HepG2 (cell line): ENCODE results near the gene NEDD4L. TPM values are rescaled to one million over a fixed set of nuclear protein-coding genes. Genes with fewer than 3 reads are reported as not detected.
A peak's percentile ranks its signal among the peaks of the same experiment; 100 is the strongest.

Experiments used
- ATAC-seq: fragments of 200-7000 bp; cut with Tn5 transposase; 3 replicates; pipeline ENCODE4 v1.9.1; 2020; ENCODE audit warnings: mild to moderate bottlenecking, moderate library complexity
- BruUV-seq: library from RNA; stranded (reverse); fragments of 400-500 nt; replicated peaks from 2 replicates; lab custom pipeline; 2021; lab: Mats Ljungman, UMichigan
- CTCF ChIA-PET: fragments of 300-600 bp; formaldehyde crosslinking; extraction: SDS; loops from one replicate; lab custom pipeline; 2021; ENCODE audit warnings: low total read pairs, inconsistent platforms, low intra/inter-chr PET ratio; lab: Yijun Ruan, JAX
- POLR2A ChIA-PET: fragments of 350-600 bp; sonication (Branson Sonifier 250); formaldehyde crosslinking; loops from one replicate; lab custom pipeline; 2020; ENCODE audit warnings: antibody characterized with exemption, inconsistent platforms; lab: Yijun Ruan, JAX
- DNase-seq: peaks from one replicate; pipeline ENCODE4 v3.0.0-alpha.2; 2015; ENCODE audit warnings: low spot score
- FAIRE-seq: peaks from 3 replicates; lab custom pipeline; 2011; peaks lifted over from hg19 to GRCh38; lab: Jason Lieb, UNC
- H2AFZ ChIP-seq: one replicate; pipeline ENCODE4 v1.6.1; 2011; ENCODE audit warnings: low read length, inconsistent platforms
- H3K27ac ChIP-seq: fragments of 300-600 bp; 3 replicates; pipeline ENCODE4 v1.8.0; 2011; ENCODE audit warnings: mixed run types, mild to moderate bottlenecking, mixed read lengths, low read length, inconsistent platforms; ENCODE audit not compliant: insufficient read depth; ENCODE audit errors: extremely low read length
- H3K27me3 ChIP-seq, 2 experiments: fragments of 200-600 bp in 1 of 2; 2 replicates in 1 of 2; 3 replicates in 1 of 2; pipeline versions ENCODE4 v1.6.0 to v1.8.0; 2011; ENCODE audit warnings: low read length in 2 of 2, mild to moderate bottlenecking in 2 of 2, moderate library complexity in 2 of 2, inconsistent platforms in 1 of 2; ENCODE audit not compliant: insufficient read depth in 2 of 2, control insufficient read depth in 1 of 2
- H3K36me3 ChIP-seq, 2 experiments: fragments of 200-600 bp in 1 of 2; replicated peaks in 1 of 2; 2 replicates in 1 of 2; 3 replicates in 1 of 2; pipeline versions ENCODE4 v1.5.1 to v1.8.0; 2011; ENCODE audit warnings: low read length in 2 of 2, inconsistent platforms in 1 of 2; ENCODE audit not compliant: insufficient read depth in 2 of 2, control insufficient read depth in 1 of 2
- H3K4me1 ChIP-seq: 2 replicates; pipeline ENCODE4 v1.5.1; 2012; ENCODE audit warnings: low read length, inconsistent platforms; ENCODE audit not compliant: insufficient read depth
- H3K4me2 ChIP-seq: 2 replicates; pipeline ENCODE4 v1.6.0; 2011; ENCODE audit warnings: low read depth, low read length, inconsistent platforms
- H3K4me3 ChIP-seq, 3 experiments: fragments of 200-600 bp in 1 of 3; sonication (generic), shearing (Covaris generic) in 1 of 3; replicated peaks in 1 of 3; 2 replicates each; pipeline ENCODE4 v1.5.1; 2011 to 2016; ENCODE audit warnings: low read length in 3 of 3, inconsistent platforms in 2 of 3, low read depth in 2 of 3, mild to moderate bottlenecking in 2 of 3, control low read depth in 1 of 3, mixed read lengths in 1 of 3; ENCODE audit not compliant: insufficient read depth in 1 of 3
- H3K79me2 ChIP-seq: one replicate; pipeline ENCODE4 v1.6.1; 2011; ENCODE audit warnings: low read length, inconsistent platforms; ENCODE audit not compliant: insufficient read depth
- H3K9ac ChIP-seq: 2 replicates; pipeline ENCODE4 v1.6.0; 2011; ENCODE audit warnings: mild to moderate bottlenecking, low read depth, low read length, inconsistent platforms; ENCODE audit not compliant: insufficient read depth
- H3K9me3 ChIP-seq: 2 replicates; pipeline ENCODE4 v1.5.1; 2012; ENCODE audit warnings: mild to moderate bottlenecking, low read length
- H4K20me1 ChIP-seq: 2 replicates; pipeline ENCODE4 v1.6.0; 2011; ENCODE audit warnings: inconsistent platforms, mild to moderate bottlenecking, low read length, moderate library complexity; ENCODE audit not compliant: insufficient read depth
- ETV6 ChIP-seq: sonication (generic); formaldehyde crosslinking; conservative IDR thresholded peaks from 2 replicates; pipeline ENCODE4 v1.4.0; 2020; ENCODE audit warnings: missing genetic modification reagents
- GZF1 ChIP-seq: sonication (generic); formaldehyde crosslinking; IDR thresholded peaks from 2 replicates; pipeline ENCODE4 v1.5.1; 2020; ENCODE audit warnings: mild to moderate bottlenecking, missing genetic modification reagents
- HNRNPK ChIP-seq: fragments of 200-400 bp; formaldehyde crosslinking; IDR thresholded peaks from 2 replicates; pipeline ENCODE4 v1.6.1; 2018; ENCODE audit warnings: low read length, low read depth, moderate library complexity, mild to moderate bottlenecking; ENCODE audit not compliant: poor library complexity, severe bottlenecking
- ISX ChIP-seq: sonication (generic); formaldehyde crosslinking; conservative IDR thresholded peaks from 2 replicates; pipeline ENCODE4 v1.5.0; 2020; ENCODE audit warnings: missing genetic modification reagents
- KDM5A ChIP-seq: fragments of 200-600 bp; sonication (generic); IDR thresholded peaks from 2 replicates; pipeline ENCODE4 v1.7.0; 2018; ENCODE audit warnings: antibody characterized with exemption, mild to moderate bottlenecking, low read length, borderline replicate concordance
- NFIC ChIP-seq: IDR thresholded peaks from 2 replicates; pipeline ENCODE4 v1.6.1; 2012; ENCODE audit warnings: mild to moderate bottlenecking, low read length, inconsistent platforms
- PITX1 ChIP-seq: sonication (generic); formaldehyde crosslinking; IDR thresholded peaks from 2 replicates; pipeline ENCODE4 v1.5.1; 2020; ENCODE audit warnings: mild to moderate bottlenecking, missing genetic modification reagents
- POGZ ChIP-seq: sonication (generic); formaldehyde crosslinking; IDR thresholded peaks from 2 replicates; pipeline ENCODE4 v1.4.0; 2020; ENCODE audit warnings: mild to moderate bottlenecking, missing genetic modification reagents
- PRPF4 ChIP-seq: fragments of 200-400 bp; formaldehyde crosslinking; IDR thresholded peaks from 2 replicates; pipeline ENCODE4 v1.6.1; 2016; ENCODE audit warnings: low read length, low read depth; ENCODE audit not compliant: poor library complexity, severe bottlenecking
- RBAK ChIP-seq: sonication (generic); formaldehyde crosslinking; IDR thresholded peaks from 2 replicates; pipeline ENCODE4 v1.5.1; 2020; ENCODE audit warnings: mild to moderate bottlenecking, missing genetic modification reagents
- RFXANK ChIP-seq: IDR thresholded peaks from 2 replicates; pipeline ENCODE4 v1.6.1; 2016
- RNF2 ChIP-seq: fragments of 450-650 bp; conservative IDR thresholded peaks from 2 replicates; pipeline ENCODE4 v1.6.1; 2016; ENCODE audit warnings: low read depth
- ZBTB42 ChIP-seq: sonication (generic); formaldehyde crosslinking; IDR thresholded peaks from 2 replicates; pipeline ENCODE4 v1.5.0; 2020; ENCODE audit warnings: mild to moderate bottlenecking, missing genetic modification reagents
- ZNF446 ChIP-seq: sonication (generic); formaldehyde crosslinking; IDR thresholded peaks from 2 replicates; pipeline ENCODE4 v1.5.0; 2020; ENCODE audit warnings: mild to moderate bottlenecking, missing genetic modification reagents
- ZNF703 ChIP-seq: sonication (generic); formaldehyde crosslinking; IDR thresholded peaks from 2 replicates; pipeline ENCODE4 v1.5.1; 2020; ENCODE audit warnings: missing genetic modification reagents, mild to moderate bottlenecking, moderate library complexity, borderline replicate concordance
- ZNF883 ChIP-seq: sonication (generic); formaldehyde crosslinking; IDR thresholded peaks from 2 replicates; pipeline ENCODE4 v1.5.1; 2020; ENCODE audit warnings: mild to moderate bottlenecking, missing genetic modification reagents; ENCODE audit errors: not compliant biosample characterization
- WGBS: methylation state at CpG from one replicate; pipeline ENCODE4 v1.1.6; 2017; ENCODE audit warnings: low lambda C conversion rate; 5-methylcytosine and 5-hydroxymethylcytosine counted together
- in situ Hi-C: cut with HindIII; loops from 2 replicates; pipeline ENCODE4 v1.10.0; 2017; ENCODE audit warnings: low pct_unique_long_range_greater_than_20kb; ENCODE audit not compliant: extremely low pct_ligation_motif_present
- intact Hi-C: fragments of 100-400 bp; cut with micrococcal nuclease; formaldehyde crosslinking; loops from one replicate; pipeline ENCODE4 v1.10.0; 2022; ENCODE audit not compliant: unreplicated experiment
- polyA plus RNA-seq, 8 experiments: library from polyadenylated mRNA; depleted of rRNA in 3 of 8; stranded (reverse) in 7 of 8; unstranded in 1 of 8; fragments of >200 nt; fragmentation: Illumina TruSeq in 4 of 8; extraction: Trizol in 4 of 8; gene quantifications; 2 replicates each; pipeline versions ENCODE4 v1.2.1 to v1.2.3, GENCODE V29; 2011 to 2016; ENCODE audit warnings: low read depth in 4 of 8, missing spikeins in 1 of 8, mixed read lengths in 1 of 8; ENCODE audit not compliant: insufficient read depth in 1 of 8
- total RNA-seq, 5 experiments: library from RNA; depleted of rRNA; stranded (reverse); fragments of >200 nt; fragmentation: Illumina TruSeq; extraction: Trizol; gene quantifications; 2 replicates each; pipeline ENCODE4 v1.2.3, GENCODE V29; 2016; ENCODE audit warnings: low read depth in 1 of 5
- TF ChIP-seq, protein P1 (sequence below): sonication (generic); formaldehyde crosslinking; IDR thresholded peaks from 2 replicates; pipeline ENCODE4 v1.4.0; 2020; ENCODE audit warnings: low read depth, missing genetic modification reagents
- TF ChIP-seq, protein P2 (sequence below): sonication (generic); formaldehyde crosslinking; IDR thresholded peaks from 2 replicates; pipeline ENCODE4 v1.4.0; 2020; ENCODE audit warnings: mild to moderate bottlenecking, missing genetic modification reagents, borderline replicate concordance
- TF ChIP-seq, protein P3 (sequence below): sonication (generic); formaldehyde crosslinking; IDR thresholded peaks from 2 replicates; pipeline ENCODE4 v1.5.0; 2020; ENCODE audit warnings: missing genetic modification reagents

The NEDD4L gene
- total and polyA plus RNA-seq, 2 of the 13 experiments (the other 11 are each of a cell fraction or from before 2014, with no cell fraction given): 168 to 390 TPM

DNA sequence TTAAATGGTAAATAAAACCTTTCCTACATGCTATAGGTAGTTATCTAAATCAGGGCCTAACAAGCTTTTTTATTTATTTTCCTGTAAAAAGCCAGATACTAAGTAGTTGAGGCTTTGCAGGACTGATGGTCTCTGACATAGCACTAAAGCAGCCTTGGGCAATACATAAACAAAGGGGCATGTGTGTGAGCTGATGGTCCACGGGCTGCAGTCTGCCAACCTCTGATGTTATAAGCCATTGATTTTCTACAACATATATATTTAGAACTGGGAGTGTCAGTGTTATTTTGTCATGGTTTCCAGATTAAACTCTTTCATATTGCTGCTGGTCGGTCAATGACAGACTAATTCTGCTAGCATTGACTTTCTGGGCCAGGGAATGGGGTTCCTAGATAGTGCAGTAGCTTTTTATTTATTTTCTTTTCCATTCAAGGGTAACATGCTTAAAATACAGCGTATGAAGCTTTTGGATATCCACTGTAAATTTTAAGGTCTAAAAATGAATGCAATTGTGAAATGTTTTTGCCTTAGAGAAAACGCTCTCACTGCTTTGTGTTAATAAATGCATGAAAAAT is 134.0 kb downstream of the NEDD4L start (continued):
- TF ChIP-seq PRPF4 (no peak), ZNF883 (CRISPR knock-in tag) (no peak), PITX1 (CRISPR knock-in tag) (no peak), HNRNPK (no peak), POGZ (CRISPR knock-in tag) (no peak), RBAK (no peak), ZBTB42 (CRISPR knock-in tag) (no peak), RNF2 (no peak), NFIC (no peak)
- TF ChIP-seq, protein P1, sequence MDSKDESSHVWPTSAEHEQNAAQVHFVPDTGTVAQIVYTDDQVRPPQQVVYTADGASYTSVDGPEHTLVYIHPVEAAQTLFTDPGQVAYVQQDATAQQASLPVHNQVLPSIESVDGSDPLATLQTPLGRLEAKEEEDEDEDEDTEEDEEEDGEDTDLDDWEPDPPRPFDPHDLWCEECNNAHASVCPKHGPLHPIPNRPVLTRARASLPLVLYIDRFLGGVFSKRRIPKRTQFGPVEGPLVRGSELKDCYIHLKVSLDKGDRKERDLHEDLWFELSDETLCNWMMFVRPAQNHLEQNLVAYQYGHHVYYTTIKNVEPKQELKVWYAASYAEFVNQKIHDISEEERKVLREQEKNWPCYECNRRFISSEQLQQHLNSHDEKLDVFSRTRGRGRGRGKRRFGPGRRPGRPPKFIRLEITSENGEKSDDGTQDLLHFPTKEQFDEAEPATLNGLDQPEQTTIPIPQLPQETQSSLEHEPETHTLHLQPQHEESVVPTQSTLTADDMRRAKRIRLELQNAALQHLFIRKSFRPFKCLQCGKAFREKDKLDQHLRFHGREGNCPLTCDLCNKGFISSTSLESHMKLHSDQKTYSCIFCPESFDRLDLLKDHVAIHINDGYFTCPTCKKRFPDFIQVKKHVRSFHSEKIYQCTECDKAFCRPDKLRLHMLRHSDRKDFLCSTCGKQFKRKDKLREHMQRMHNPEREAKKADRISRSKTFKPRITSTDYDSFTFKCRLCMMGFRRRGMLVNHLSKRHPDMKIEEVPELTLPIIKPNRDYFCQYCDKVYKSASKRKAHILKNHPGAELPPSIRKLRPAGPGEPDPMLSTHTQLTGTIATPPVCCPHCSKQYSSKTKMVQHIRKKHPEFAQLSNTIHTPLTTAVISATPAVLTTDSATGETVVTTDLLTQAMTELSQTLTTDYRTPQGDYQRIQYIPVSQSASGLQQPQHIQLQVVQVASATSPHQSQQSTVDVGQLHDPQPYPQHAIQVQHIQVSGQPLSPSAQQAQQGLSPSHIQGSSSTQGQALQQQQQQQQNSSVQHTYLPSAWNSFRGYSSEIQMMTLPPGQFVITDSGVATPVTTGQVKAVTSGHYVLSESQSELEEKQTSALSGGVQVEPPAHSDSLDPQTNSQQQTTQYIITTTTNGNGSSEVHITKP (CRISPR knock-in tag): no peak

DNA sequence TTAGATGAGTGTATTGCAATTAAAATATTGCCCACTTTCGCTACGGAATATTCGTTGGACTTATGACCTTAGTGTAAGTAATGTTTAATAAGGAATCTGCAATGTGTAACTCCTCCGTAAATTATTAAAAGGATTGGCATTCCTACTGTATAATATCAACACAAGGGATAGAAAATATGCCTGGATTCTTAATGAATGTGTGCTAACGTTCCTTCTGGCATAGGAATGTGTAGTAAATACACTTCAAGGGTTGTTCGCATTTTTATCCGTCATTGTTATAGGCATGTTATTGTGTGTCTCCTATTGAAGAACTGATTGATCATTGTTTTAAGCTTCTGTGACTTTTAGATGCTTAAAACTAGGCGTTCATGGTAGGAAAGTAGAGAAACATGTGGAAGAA is 134.5 kb downstream of the NEDD4L start:
- TF ChIP-seq, protein P2, sequence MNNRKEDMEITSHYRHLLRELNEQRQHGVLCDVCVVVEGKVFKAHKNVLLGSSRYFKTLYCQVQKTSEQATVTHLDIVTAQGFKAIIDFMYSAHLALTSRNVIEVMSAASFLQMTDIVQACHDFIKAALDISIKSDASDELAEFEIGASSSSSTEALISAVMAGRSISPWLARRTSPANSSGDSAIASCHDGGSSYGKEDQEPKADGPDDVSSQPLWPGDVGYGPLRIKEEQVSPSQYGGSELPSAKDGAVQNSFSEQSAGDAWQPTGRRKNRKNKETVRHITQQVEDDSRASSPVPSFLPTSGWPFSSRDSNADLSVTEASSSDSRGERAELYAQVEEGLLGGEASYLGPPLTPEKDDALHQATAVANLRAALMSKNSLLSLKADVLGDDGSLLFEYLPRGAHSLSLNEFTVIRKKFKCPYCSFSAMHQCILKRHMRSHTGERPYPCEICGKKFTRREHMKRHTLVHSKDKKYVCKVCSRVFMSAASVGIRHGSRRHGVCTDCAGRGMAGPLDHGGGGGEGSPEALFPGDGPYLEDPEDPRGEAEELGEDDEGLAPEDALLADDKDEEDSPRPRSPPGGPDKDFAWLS (CRISPR knock-in tag): no peak
- TF ChIP-seq ZNF703 (CRISPR knock-in tag): no peak
- no peak for TF ChIP-seq ETV6
- no peak for TF ChIP-seq ZNF446 (CRISPR knock-in tag)
- no peak for TF ChIP-seq RFXANK (CRISPR knock-in tag)
- TF ChIP-seq, protein P3, sequence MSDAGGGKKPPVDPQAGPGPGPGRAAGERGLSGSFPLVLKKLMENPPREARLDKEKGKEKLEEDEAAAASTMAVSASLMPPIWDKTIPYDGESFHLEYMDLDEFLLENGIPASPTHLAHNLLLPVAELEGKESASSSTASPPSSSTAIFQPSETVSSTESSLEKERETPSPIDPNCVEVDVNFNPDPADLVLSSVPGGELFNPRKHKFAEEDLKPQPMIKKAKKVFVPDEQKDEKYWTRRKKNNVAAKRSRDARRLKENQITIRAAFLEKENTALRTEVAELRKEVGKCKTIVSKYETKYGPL (CRISPR knock-in tag): no peak
- TF ChIP-seq GZF1: no peak
- TF ChIP-seq ISX (CRISPR knock-in tag): no peak
- TF ChIP-seq KDM5A: no peak
- ChIA-PET CTCF (no interaction called here), POLR2A (no interaction called here)
- WGBS: 52% methylated on average over 8 of the region's 8 CpGs
- H3K9ac ChIP-seq: no peak overlapping the region
- no peak for FAIRE-seq
- no peak overlapping the region for H3K27ac ChIP-seq
- no peak overlapping the region for H3K4me2 ChIP-seq
- H3K79me2 ChIP-seq: peaks cover 4% of the 10 kb centered on the region
- ATAC-seq: no peak
- peaks cover 44% of the 10 kb centered on the region for H3K4me1 ChIP-seq
- no peak overlapping the region for H3K4me3 ChIP-seq
- no peaks in the 10 kb centered on the region for H3K27me3 ChIP-seq
- in situ Hi-C loops: no loop called here
- H4K20me1 ChIP-seq: no peaks in the 10 kb centered on the region
- H3K36me3 ChIP-seq: no peaks in the 10 kb centered on the region; a peak in 1 of 5 replicates
- H3K9me3 ChIP-seq: no peaks in the 10 kb centered on the region
- H2AFZ ChIP-seq: no peak overlapping the region
- intact Hi-C loops: no loop called here
- no TSS peak for BruUV-seq
- DNase-seq: peak; percentile 11
